AG10803 (cell line): ENCODE results near the gene TMEM238.
A peak's percentile ranks its signal among the peaks of the same experiment; 100 is the strongest.

Experiments used
- DNase-seq: peaks from one replicate; pipeline ENCODE4 v3.0.0; 2010; ENCODE audit warnings: low read depth
- H3K4me3 ChIP-seq: 2 replicates; pipeline ENCODE4 v1.5.1; 2011; ENCODE audit warnings: mild to moderate bottlenecking, low read length, control low read depth
- CTCF ChIP-seq: conservative IDR thresholded peaks from 2 replicates; pipeline ENCODE4 v1.5.1; 2011; ENCODE audit warnings: mild to moderate bottlenecking, low read length, control low read depth, inconsistent platforms

TMEM238 gene

GRCh38 chr19:55347442-55348009, 36.6 kb downstream of the TMEM238 start:
- no peak for DNase-seq
- no peak overlapping the region for H3K4me3 ChIP-seq
- no peak for TF ChIP-seq CTCF

GRCh38 chr19:55346725-55347441, 37.2 kb downstream of the TMEM238 start:
- no peak for DNase-seq

GRCh38 chr19:55345818-55346724, 38.0 kb downstream of the TMEM238 start:
- no peak for DNase-seq
- TF ChIP-seq CTCF: no peak
- no peak overlapping the region for H3K4me3 ChIP-seq

More at GRCh38 chr19:55346725-55347441, 37.2 kb downstream of the TMEM238 start:
- no peak for TF ChIP-seq CTCF
- H3K4me3 ChIP-seq: no peak overlapping the region

GRCh38 chr19:55345101-55345817, 38.8 kb downstream of the TMEM238 start:
- no peak for TF ChIP-seq CTCF
- H3K4me3 ChIP-seq: no peak overlapping the region
- DNase-seq: no peak

GRCh38 chr19:55344444-55344843, 39.6 kb downstream of the TMEM238 start:
- DNase-seq: no peak
- no peak overlapping the region for H3K4me3 ChIP-seq
- no peak for TF ChIP-seq CTCF

- no peak for TF ChIP-seq CTCF
- H3K4me3 ChIP-seq: peak overlapping the region; percentile 81; the same call in 1 of the 2 replicates
Measured at GRCh38 chr19:55341595-55342531, 42.2 kb downstream of the TMEM238 start.

More at GRCh38 chr19:55341595-55342531, 42.2 kb downstream of the TMEM238 start:
- no peak for DNase-seq
